HG03378 (cell line): Measurements from ENCODE around the gene KRTCAP2.
A peak's percentile ranks its signal among the peaks of the same experiment; 100 is the strongest.

Experiments
- ATAC-seq: cut with Tn5 transposase; IDR thresholded peaks from one replicate; pipeline ENCODE4 v1.9.1; 2021; ENCODE audit warnings: mild to moderate bottlenecking, moderate library complexity; ENCODE audit not compliant: unreplicated experiment

The KRTCAP2 gene

GRCh38 chr1:155135415-155136028 is 37.6 kb downstream of the KRTCAP2 start, which contains the start of gene SLC50A1:
Gene SLC50A1, plus strand, starts transcription at chr1:155135852. Its CDS starts 60 bp downstream, at chr1:155135912.
- ATAC-seq = peak; percentile 58

- ATAC-seq = no peak
Observed at GRCh38 chr1:155134880-155135414, 38.2 kb downstream of the KRTCAP2 start.

DNA sequence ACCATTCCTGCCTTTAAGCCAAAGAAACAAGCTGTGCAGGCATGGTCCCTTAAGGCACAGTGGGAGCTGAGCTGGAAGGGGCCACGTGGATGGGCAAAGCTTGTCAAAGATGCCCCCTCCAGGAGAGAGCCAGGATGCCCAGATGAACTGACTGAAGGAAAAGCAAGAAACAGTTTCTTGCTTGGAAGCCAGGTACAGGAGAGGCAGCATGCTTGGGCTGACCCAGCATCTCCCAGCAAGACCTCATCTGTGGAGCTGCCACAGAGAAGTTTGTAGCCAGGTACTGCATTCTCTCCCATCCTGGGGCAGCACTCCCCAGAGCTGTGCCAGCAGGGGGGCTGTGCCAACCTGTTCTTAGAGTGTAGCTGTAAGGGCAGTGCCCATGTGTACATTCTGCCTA is 38.8 kb downstream of the KRTCAP2 start:
- no peak for ATAC-seq

DNA sequence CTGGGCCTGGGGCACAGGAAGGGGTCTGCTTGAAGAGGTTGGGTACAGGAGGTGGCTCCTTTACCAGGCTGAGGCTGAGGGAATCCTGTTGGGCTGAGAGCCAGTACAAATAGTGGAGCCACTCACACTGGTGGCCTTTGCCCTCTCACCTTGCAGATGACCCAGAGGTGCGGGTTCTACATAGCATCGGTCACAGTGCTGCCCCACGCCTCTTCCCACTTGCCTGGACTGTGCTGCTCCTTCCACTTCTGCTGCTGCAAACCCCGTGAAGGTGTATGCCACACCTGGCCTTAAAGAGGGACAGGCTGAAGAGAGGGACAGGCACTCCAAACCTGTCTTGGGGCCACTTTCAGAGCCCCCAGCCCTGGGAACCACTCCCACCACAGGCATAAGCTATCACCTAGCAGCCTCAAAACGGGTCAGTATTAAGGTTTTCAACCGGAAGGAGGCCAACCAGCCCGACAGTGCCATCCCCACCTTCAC is 39.3 kb downstream of the KRTCAP2 start:
- no peak for ATAC-seq

DNA sequence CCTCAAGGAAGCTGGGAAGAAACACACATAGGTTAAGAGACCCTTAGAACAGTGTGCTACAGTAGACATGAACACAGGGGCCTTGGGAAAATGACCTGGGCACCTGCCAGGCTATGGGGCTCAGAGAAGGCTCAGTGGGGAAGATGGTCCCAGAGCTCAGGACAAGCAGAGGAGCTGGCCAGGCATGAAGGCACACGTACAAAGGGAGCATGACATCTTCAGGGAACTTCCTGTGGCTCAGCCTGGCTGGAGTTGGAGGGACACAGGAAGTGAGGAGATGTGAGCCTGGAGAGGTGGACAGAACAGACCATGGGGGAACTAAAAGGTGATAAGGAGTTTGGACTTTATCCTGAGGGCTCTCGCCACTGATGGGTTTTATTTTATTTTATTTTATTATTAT is 41.2 kb downstream of the KRTCAP2 start:
- no peak for ATAC-seq

DNA sequence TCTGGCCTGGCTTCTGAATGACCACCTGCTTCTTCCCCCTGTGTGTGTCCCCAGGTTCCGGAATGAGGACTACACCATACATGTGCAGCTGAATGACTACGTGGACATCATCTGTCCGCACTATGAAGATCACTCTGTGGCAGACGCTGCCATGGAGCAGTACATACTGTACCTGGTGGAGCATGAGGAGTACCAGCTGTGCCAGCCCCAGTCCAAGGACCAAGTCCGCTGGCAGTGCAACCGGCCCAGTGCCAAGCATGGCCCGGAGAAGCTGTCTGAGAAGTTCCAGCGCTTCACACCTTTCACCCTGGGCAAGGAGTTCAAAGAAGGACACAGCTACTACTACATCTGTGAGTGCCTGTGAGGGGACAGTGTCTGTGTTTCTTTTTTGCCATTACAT is 41.8 kb downstream of the KRTCAP2 start:
- ATAC-seq = no peak

- no peak for ATAC-seq
Observed at GRCh38 chr1:155130272-155131006, 42.7 kb downstream of the KRTCAP2 start.

- ATAC-seq = no peak
Observed at GRCh38 chr1:155128755-155129473, 44.2 kb downstream of the KRTCAP2 start.

DNA sequence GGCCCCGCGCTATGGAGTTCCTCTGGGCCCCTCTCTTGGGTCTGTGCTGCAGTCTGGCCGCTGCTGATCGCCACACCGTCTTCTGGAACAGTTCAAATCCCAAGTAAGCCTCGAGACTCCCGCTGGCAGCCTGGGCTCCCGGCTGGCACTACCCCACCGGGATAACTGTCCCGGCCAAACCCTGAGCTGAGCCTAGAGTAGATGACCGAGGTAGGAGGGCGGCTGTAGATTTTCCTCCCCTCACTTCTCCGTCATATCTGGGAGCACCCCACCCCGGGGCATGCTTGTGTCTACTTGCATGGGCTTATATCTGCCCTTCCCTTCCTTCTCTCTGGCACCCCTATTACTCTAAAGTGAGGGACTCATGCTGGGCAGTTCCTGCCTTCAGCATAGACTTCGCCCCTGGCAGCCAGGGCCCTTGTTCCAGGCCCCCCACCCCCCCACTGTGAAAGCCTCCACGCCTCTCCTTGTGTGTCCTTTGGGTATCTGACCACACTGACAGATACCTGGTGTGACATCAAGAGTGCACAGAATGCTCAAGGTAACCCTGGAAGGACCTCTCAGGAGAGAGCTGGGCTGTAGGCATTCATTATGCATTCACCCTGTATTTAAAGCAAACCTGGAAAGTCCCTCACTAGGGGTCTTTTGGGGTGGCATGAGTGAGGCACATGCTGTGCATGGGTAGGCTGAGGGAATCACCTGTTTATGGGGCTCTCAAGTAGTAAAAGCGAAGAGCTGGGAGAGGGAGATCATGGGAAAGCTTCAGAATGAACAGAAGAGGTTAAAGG is 44.9 kb downstream of the KRTCAP2 start:
- ATAC-seq = no peak

GRCh38 chr1:155127105-155127966 is 45.8 kb downstream of the KRTCAP2 start, which contains the start of gene EFNA1:
Gene EFNA1, plus strand, starts transcription at chr1:155127876. Its CDS starts 102 bp downstream, at chr1:155127978.
- no peak for ATAC-seq

DNA sequence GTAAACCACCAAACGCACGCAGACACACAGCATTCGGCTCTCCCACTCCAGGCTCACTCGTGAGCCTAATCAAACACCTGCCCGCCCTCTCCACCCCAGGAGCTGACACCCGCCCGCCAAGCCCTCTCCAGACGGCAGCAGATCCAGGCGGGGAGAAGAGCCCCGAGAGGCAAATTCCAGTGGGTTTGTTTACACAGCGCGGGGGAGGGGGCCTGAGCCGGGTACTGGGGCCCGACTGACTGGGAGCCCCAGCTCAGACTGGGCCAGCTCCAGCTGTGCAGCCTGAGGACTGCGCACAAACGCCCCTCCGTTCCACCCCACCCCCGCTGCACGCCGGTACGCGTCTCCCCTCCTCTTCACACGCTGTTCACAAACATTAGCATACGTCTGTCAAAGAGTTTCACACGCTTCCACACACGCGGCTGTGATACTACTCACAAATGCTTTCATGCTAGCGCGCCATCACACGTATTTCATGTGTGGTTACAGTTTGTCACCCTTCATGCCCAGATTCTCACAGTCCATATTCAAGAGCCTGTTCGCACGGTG is 46.5 kb downstream of the KRTCAP2 start:
- ATAC-seq = no peak

DNA sequence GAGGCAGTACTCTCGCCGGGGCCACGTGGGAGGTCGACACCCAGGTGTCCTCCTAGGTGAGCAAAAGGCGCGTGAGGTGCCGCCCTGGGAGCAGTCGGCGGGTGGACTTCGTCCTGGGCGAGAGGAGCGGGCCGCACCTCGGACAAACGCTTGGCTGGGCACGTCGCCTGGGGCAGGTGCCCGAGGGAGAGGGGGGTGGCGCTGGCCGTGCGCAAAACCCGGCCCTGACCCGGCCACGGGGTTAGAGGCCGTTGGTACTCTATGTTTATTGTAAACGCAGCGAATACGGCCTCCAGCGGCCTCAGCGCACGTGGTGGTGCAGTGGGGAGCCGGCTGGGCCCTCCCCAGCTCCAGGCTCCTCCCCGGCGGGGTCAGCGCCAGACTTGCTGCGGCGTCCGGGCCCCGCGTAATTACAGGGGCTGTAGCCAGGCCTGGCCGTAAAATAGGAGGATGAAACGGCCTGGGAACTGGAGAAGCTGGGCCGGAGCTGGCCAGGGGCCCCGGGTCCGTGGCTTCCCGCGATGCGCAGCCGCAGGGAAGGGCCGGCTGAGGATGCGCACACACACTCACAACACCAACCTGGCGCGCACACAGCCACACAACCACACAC is 47.1 kb downstream of the KRTCAP2 start:
- no peak for ATAC-seq

- ATAC-seq = no peak
Observed at GRCh38 chr1:155125511-155125945, 47.6 kb downstream of the KRTCAP2 start.

GRCh38 chr1:155124503-155125463 is 48.3 kb downstream of the KRTCAP2 start:
- no peak for ATAC-seq

DNA sequence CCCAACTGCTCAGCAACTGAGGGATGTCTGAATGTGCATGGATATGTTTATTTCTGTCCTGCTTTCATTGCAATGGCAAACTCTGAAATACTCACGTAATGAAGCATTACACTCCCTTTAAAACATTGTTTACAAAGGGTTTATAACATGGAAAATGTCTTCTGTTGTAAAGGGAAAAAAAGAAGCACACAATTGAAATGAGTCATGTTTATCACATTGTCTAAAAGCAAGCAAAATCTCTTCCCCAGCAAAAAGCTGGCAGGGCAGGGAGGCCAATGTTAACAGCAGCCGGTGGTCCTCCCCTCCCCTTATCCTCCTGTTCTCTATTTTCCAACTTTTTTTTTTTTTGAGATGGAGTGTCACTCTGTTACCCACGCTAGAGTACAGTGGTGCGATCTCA is 49.3 kb downstream of the KRTCAP2 start:
- ATAC-seq = no peak

GRCh38 chr1:155122308-155122707 is 50.8 kb downstream of the KRTCAP2 start:
- ATAC-seq = no peak

- no peak for ATAC-seq
Observed at GRCh38 chr1:155121249-155121648, 51.9 kb downstream of the KRTCAP2 start.

DNA sequence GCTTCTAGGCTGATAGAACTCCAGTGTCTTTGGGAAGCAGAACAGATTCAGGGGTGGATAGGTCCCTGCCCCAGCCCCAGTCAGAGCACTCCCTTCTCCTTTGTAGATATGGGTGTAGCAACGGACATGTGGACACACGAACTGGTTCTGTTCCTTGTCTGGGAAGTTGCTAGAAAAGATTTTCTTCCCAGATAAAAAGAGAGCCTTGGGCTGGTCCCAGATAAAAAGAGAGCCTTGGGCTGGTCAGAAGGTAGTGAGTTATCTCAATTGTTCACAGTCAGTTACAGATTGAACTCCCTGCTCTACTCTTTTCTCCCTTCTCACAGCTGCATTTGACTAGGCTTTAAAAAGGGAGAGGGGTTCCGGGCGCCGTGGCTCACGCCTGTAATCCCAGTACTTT is 52.9 kb downstream of the KRTCAP2 start:
- ATAC-seq = no peak
